OCI-LY1 (cell line): ENCODE results near the gene NEGR1.

Experiments
- EZH2 ChIP-seq: fragments of 200-600 bp; sonication (generic), shearing (Covaris generic); IDR thresholded peaks from 2 replicates; pipeline ENCODE4 v1.8.0; 2017; ENCODE audit warnings: borderline replicate concordance, mixed run types, mild to moderate bottlenecking, antibody characterized with exemption, low read length, moderate library complexity, mixed read lengths
- TF ChIP-seq, protein P1 (sequence below): fragments of 200-600 bp; sonication (generic), shearing (Covaris generic); IDR thresholded peaks from 2 replicates; pipeline ENCODE4 v1.5.1; 2017; ENCODE audit warnings: mild to moderate bottlenecking, antibody characterized with exemption, low read length, moderate library complexity, mixed read lengths

GRCh38 chr1:71828431-71829012 is 453.8 kb downstream of the NEGR1 start:
- TF ChIP-seq, protein P1, sequence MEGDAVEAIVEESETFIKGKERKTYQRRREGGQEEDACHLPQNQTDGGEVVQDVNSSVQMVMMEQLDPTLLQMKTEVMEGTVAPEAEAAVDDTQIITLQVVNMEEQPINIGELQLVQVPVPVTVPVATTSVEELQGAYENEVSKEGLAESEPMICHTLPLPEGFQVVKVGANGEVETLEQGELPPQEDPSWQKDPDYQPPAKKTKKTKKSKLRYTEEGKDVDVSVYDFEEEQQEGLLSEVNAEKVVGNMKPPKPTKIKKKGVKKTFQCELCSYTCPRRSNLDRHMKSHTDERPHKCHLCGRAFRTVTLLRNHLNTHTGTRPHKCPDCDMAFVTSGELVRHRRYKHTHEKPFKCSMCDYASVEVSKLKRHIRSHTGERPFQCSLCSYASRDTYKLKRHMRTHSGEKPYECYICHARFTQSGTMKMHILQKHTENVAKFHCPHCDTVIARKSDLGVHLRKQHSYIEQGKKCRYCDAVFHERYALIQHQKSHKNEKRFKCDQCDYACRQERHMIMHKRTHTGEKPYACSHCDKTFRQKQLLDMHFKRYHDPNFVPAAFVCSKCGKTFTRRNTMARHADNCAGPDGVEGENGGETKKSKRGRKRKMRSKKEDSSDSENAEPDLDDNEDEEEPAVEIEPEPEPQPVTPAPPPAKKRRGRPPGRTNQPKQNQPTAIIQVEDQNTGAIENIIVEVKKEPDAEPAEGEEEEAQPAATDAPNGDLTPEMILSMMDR: no peak
- no peak for TF ChIP-seq EZH2
